NCI-H2227 treated with DMSO at 0.1 percent for 48 hours (cell line): Measurements from ENCODE around the gene DNAH3.
"Not testable (repeated sequence)": the region's sequence is repeated elsewhere in the genome, so short reads cannot be mapped to it uniquely, and the experiment has no call there.

Experiments
- DNase-seq: peaks from one replicate; lab custom pipeline; 2025; lab: John Stamatoyannopoulos, UW

The DNAH3 gene

GRCh38 chr16:20997147-20997546, 153.5 kb downstream of the DNAH3 start:
- no peak for DNase-seq

- no peak for DNase-seq
Measured at GRCh38 chr16:20995711-20996110, 154.9 kb downstream of the DNAH3 start.

GRCh38 chr16:20989496-20990070, 161.1 kb downstream of the DNAH3 start:
- not testable (repeated sequence) for DNase-seq

GRCh38 chr16:20987049-20987448, 163.6 kb downstream of the DNAH3 start:
- DNase-seq: no peak

- no peak for DNase-seq
Measured at GRCh38 chr16:20984019-20984418, 166.6 kb downstream of the DNAH3 start.

GRCh38 chr16:20976576-20976975, 174.1 kb downstream of the DNAH3 start:
- DNase-seq: no peak

GRCh38 chr16:20973201-20973600, 177.4 kb downstream of the DNAH3 start:
- DNase-seq: not testable (repeated sequence)

- no peak for DNase-seq
Measured at GRCh38 chr16:20971401-20971800, 179.2 kb downstream of the DNAH3 start.

- no peak for DNase-seq
Measured at GRCh38 chr16:20969386-20969785, 181.3 kb downstream of the DNAH3 start.

GRCh38 chr16:20968765-20969164, 181.9 kb downstream of the DNAH3 start:
- DNase-seq: no peak

GRCh38 chr16:20960899-20961298, 189.7 kb downstream of the DNAH3 start:
- DNase-seq: no peak

- DNase-seq: no peak
Measured at GRCh38 chr16:20957153-20957552, 193.5 kb downstream of the DNAH3 start.

- DNase-seq: no peak
Measured at GRCh38 chr16:20956319-20956718, 194.3 kb downstream of the DNAH3 start.

GRCh38 chr16:20954574-20954973, 196.1 kb downstream of the DNAH3 start:
- no peak for DNase-seq

- peak; percentile 60 for DNase-seq
Measured at GRCh38 chr16:20952139-20952920, 198.3 kb downstream of the DNAH3 start.

GRCh38 chr16:20950294-20950693, 200.4 kb downstream of the DNAH3 start:
- DNase-seq: no peak

GRCh38 chr16:20949660-20950059, 201.0 kb downstream of the DNAH3 start:
- DNase-seq: no peak

- no peak for DNase-seq
Measured at GRCh38 chr16:20948444-20948843, 202.2 kb downstream of the DNAH3 start.

- DNase-seq: no peak
Measured at GRCh38 chr16:20946015-20946629, 204.5 kb downstream of the DNAH3 start.

- not testable (repeated sequence) for DNase-seq
Measured at GRCh38 chr16:20945575-20945875, 205.1 kb downstream of the DNAH3 start.

GRCh38 chr16:20944861-20945574, 205.6 kb downstream of the DNAH3 start:
- no peak for DNase-seq

GRCh38 chr16:20942256-20942655, 208.4 kb downstream of the DNAH3 start:
- no peak for DNase-seq

- no peak for DNase-seq
Measured at GRCh38 chr16:20941636-20941926, 209.1 kb downstream of the DNAH3 start.
